Bone marrow (tissue), 2 donors: ENCODE results near the gene TREM1.
A peak's percentile ranks its signal among the peaks of the same experiment; 100 is the strongest.
"Not testable (repeated sequence)": the region's sequence is repeated elsewhere in the genome, so short reads cannot be mapped to it uniquely, and the experiment has no call there.

Experiments used
- DNase-seq, 2 donors: peaks; one replicate each; lab custom pipeline; 2025; lab: John Stamatoyannopoulos, UW

The TREM1 gene

GRCh38 chr6:41297248-41297647, 10.8 kb upstream of the TREM1 start:
- DNase-seq, result not testable (repeated sequence)

- DNase-seq, result no peak
These were observed 7.9 kb upstream of the TREM1 start for GRCh38 chr6:41294214-41294872.

GRCh38 chr6:41291717-41292116, 5.2 kb upstream of the TREM1 start:
- no peak for DNase-seq

- DNase-seq, result no peak
These were observed 3.3 kb upstream of the TREM1 start for GRCh38 chr6:41289815-41290214.

DNA sequence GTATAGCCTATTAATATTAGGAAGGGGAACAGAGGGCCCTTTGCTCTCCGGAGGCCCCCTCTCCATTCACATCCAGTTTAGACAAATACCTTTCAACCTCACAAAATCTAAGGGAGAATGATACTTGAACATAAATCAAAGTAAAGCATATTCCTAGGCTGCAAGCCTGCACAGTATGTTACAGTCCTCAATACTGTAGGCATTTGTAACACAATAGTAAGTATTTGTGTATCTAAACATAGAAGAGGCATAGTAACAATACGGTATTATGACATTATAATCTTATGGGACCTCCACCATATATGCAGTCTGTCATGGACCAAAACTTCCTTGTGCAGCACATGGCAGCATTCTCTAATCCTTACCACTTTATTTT, 2.3 kb upstream of the TREM1 start:
- DNase-seq, result no peak

- no peak for DNase-seq
These were observed 1.7 kb upstream of the TREM1 start for GRCh38 chr6:41288030-41288753.

DNA sequence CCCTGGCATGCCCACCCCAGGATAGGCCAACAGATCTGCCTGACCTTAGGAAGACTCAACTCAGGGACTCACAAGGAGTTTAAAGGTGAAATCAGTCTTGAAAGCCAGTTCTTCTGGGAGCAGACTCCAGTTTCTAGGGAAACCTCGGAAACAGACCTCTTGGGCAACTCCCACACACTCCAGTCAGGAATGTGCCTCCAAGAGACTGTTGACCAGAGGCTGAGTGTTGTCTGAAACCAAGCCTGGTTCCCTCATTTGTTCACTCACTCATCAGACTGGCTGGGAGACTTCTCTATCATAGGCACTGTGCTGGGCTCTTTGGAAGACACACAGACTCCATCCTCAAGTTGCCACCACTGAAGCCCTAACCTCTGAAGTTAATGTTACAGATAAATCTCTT, 1.8 kb downstream of the TREM1 start:
- no peak for DNase-seq

GRCh38 chr6:41283600-41283999, 2.9 kb downstream of the TREM1 start:
- no peak for DNase-seq

DNA sequence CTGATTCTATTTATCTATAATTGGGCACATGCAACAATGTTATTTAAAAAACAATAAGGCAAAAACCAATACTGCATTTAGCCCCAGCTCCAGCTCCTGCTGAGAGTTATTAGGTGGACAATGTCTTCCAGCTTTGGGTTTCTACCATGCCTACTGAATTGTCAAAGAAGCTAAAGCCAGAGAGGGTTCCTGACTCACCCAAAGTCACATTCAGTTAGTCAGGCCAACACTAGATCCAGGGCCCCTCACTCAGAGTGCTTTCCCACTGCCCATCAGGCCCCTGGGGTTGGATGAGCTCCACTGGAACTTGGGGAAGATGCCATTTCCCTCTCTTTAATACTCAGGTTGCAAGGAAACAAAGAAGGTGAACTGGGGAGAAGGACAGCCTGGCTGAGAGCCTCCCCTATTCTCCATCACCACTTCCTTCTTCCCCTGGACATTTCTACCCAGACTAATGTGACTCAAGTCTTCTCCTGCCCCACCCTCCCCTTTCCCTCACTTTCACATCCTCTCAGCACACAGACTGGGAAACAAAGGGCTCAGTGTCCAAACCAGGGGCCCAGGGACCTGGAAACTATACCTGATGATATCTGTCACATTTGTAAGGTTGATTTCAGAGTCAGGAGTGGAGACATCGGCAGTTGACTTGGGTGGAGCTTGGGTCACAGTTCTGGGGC, 6.0 kb downstream of the TREM1 start:
- DNase-seq, result no peak

DNA sequence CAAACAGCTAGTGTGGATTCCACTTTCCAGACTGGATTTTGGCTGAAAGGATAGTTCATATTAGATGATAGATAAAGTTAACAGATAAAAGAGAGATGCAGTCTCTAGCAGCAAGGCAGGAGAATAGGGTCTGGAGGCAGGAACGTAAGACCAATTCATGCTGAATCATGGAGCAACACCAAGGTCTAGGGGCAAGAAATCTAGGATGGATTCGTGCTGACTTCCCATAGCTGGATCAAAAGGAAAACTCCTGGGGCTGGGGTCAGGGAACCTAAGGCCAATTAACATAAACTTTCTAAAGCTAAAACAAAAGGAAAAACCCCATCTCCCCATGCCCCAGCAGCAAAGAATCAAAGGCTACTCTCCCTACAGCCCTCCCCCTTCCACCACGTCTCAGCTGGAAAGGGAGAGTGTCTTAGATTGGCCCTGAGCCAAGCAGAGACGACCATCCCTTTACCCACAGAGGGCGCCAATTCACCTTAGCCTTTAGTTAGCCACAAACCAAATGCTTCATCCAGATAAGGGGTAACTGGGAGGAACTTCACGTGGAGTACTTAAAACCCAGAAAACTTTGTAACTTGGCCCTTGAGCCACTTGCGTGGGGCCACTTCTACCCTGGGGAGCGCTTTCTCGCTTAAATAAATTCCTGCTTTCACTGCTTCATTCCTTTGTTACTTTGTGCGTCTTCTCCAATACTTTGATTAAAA, 7.6 kb downstream of the TREM1 start:
- DNase-seq, result peak in 1 of 2 donors; percentile 81

DNA sequence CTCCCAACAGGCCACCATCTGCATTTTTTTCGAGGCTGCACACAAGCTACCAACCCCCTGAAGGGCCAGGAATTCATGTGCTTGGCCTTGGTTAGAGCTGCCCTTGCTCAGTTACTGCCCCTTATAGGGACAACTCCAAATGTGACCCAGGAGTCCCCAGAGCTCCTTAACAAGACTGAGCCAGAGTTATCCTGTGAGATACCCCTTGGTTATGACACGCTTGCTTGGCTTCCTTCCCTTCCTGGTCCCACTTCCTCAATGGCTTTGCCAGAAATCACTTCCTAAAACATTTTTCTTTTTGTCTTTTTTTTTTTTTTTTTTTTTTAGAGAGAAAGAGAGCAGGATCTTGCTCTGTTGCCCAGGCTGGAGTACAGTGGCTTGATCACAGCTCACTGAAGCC, 8.9 kb downstream of the TREM1 start:
- DNase-seq, result no peak

- no peak for DNase-seq
These were observed 11.0 kb downstream of the TREM1 start for GRCh38 chr6:41275489-41275888.

DNA sequence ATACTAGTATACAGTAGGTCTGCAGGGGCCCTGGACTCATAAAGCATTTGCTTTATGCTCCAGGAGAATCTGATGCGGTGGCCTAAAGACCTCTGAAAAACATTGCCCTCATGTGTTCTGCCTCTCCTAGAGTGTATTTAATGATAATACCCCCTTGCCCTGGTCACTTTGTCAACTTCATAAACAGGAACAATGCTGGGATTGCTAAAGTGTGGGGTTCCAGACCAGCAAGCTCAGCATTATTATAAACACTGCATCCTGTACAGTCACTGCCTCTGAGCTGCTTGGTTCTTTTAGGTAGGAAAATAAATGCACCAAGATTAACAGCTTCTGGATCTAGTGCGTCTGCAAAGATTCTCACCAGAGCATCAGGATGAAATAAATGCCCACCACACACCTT, 12.2 kb downstream of the TREM1 start:
- DNase-seq, result no peak

DNA sequence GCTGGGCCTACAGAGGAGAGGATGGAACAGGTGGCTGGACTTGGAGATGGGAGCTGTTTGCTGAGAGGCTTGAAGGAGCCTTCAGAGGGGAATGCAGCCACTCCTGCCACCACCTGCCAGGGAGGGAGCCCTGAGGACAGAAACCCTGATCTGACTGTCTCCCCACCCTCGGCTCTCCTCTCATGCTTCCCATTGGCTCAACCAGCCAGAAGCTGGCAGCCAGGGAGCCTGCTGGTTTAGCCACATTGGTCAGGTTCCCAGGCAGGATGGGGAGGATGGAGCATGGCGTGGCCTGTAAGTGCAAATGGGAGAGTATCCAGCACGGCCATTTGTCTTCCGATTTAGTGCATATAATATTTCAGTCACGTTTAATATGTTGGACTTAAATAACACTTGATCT, 12.8 kb downstream of the TREM1 start:
- no peak for DNase-seq

DNA sequence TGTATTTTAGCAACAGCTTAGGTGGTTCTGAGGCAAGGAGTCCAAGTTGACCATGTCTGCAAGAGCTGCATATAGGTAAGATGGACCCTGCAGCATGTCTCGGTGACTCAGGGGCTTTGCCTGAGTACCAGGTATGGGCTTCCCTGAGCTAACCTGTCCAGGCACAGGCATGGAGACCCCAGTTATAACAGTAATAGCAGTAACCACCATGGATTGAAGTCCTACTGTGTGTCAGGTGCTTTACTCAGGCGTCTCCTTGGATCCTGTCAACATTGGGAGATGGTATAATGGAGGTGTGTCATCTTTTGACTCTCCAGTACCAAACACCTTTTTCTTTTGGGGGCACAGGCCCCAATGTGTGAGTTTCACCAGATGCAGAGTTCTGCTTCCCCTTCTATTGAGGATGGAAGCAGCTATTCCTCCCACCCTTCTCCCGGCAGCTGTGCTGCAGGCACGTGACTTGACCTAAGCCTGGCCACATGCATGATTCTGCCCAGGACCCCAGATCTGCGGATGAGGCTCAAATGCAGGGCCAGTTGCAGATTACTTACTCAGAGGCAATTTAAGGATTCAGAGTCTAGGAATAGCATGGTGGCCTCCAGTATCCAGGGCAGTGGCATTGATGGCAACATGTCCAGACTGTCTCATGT, 13.8 kb downstream of the TREM1 start:
- DNase-seq, result no peak

DNA sequence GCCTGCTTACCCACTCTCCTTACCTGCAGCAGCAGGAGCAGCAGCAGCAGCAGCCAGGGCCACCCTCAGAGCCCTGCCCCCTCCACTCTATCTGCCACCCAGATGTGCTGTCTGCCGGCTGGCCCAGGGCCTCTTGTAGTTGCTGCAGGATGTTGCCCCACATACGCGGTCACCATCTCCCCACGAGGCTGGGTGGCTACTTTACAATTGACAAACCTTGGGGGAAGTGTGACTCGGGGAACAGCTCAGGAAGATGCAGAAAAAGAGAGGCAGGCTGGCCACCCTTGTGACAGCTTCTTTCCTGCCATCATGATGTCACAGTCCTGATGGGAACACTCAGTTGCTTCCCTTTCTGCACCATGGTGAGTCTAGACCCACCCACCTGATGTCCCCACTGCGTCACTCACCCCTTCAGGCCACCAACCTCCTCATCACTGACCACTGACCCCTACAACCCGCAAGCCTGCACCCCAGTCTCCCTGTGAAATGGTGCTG, 14.5 kb downstream of the TREM1 start:
- DNase-seq, result peak; percentile 32 to 87

DNA sequence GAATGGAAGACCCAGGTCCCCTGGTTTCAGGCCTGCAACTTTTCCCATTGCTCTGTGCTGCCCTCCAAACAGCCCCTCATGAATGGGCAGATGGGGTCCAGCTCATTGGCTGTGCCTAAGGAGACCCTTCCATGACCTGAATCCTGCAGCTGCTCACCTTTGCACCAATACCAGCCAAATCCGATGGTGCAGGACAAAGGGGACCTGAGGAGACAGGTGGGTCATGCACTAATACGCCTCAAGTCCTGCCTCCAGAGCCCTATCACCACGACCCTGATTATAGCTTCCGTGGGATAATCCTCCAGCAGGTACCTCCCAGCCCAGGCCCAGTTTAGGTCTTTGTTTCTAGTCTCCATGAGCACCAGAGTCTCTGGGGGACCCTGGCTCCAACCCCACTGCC, 16.8 kb downstream of the TREM1 start:
- DNase-seq, result no peak

- DNase-seq, result no peak
These were observed 17.3 kb downstream of the TREM1 start for GRCh38 chr6:41269166-41269565.

DNA sequence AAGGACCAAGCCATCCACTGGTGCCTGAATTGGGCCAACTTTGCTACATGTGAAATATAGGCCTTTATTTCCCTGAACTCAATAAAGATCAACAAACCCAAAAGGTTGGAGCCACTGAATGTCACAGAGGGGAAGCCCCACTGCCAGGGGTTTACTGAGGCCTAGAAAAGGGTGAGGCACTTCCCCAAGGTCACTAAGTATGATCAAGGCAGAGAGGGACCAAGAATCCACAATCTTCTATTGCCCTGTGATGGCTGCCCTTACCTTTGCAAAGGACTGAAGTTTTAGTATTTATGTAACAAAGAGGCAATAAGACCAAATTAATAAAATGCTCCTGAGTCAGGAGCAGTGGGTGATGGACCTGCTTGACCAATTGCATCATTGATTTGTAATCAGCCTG, 18.0 kb downstream of the TREM1 start:
- DNase-seq, result no peak

DNA sequence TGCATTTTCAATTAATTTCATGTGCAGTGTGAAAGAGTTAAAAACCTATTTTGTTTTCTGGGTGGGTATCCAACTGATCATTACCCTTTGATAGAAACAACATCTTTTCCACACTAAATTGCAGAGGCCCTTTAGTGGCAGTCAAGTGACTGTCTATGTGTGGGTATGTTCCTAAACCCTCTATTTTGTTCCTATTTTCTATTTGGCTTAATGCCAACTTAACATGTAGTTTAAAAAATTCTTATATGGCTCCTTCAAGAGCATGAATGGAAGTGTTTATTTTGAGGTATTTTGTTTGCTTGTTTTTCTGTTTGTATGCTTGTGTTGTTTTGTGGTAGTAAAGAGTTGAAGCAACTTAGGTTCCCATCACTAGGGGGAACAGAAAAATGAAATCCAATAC, 19.9 kb downstream of the TREM1 start:
- DNase-seq, result no peak

DNA sequence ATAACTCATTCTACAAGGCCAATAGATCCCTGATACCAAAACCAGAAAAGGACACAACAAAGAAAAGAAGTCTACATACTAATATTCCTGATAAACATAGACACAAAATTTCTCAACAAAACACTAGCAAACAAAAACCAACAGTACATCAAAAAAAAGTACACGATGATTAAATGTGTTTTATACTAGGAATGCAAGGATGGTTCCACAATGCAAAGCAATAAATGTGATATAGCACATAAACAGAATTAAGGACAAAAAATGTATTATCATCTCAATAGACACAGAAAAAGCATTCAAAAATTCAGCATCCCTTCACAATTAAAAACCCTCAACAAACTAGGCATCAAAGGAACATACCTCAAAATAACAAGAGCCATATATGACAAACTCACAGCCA, 23.2 kb downstream of the TREM1 start:
- DNase-seq, result no peak

DNA sequence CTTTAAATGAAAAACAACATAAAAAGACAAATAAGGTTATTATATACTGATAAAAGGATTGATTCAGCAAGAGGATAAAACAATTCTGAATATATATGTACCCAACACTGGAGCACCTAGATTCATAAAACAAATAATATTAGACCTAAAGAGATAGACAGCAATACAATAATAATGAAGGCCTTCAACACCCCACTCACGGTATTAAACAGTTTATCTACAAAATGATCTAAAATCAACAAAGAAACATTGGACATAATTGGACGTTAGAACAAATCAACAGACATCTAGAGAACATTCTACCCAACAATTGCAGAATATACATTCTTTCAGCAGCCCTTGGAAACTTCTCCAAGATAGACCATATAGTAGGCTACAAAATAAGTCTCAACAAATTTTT, 24.1 kb downstream of the TREM1 start:
- DNase-seq, result no peak
